GM04504 (cell line): ENCODE data around the gene B3GALT2.
"Not testable (repeated sequence)": the region's sequence is repeated elsewhere in the genome, so short reads cannot be mapped to it uniquely, and the experiment has no call there.

Experiments used
- DNase-seq: peaks from one replicate; pipeline ENCODE4 v3.0.0-alpha.2; 2012; ENCODE audit warnings: low read depth

Gene B3GALT2, protein sequence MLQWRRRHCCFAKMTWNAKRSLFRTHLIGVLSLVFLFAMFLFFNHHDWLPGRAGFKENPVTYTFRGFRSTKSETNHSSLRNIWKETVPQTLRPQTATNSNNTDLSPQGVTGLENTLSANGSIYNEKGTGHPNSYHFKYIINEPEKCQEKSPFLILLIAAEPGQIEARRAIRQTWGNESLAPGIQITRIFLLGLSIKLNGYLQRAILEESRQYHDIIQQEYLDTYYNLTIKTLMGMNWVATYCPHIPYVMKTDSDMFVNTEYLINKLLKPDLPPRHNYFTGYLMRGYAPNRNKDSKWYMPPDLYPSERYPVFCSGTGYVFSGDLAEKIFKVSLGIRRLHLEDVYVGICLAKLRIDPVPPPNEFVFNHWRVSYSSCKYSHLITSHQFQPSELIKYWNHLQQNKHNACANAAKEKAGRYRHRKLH

DNA sequence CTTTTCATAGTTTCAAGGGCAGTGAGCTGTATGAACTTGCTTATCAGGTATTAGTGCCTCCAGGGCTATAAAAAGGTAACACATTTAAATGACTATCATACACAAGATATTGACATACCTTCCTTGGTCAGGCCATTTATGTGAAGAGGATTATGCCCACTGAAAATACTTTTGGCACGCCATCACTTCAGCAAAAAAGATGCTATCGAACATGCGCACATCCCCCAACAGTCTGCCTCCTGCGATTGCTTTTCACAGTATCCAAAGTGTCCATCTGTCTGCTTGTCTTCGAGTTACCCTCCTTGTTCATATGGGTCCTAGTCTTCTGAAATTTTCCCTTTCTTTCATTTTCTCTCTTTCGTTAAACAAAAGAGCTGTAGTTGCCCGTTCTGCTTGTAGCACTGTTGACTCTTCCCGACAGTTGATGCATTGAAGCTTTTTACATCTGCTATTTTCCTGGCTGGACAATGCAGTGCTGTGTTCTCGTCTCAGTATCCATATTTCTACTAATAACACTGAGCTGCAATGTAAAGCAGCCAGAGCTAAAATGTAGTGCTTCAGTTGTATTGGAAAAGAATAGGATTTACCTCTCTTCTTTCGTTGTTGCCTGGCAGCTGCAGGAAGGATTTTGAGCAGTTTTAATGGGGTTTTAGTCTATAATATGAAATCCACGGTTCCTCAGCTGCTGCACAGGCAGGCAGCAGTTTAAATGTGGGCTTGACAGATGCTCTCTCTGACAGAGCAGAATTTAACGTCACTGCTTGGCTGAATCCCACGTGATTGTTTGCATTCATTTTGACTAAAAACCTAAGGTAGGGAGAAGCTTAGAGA lies at the start of gene B3GALT2:
Gene B3GALT2, minus strand, starts transcription at position 713 of the 831 bp plus-strand sequence. CDS start 5,051 bp downstream, outside the sequence.
- peak; percentile 11 for DNase-seq

DNA sequence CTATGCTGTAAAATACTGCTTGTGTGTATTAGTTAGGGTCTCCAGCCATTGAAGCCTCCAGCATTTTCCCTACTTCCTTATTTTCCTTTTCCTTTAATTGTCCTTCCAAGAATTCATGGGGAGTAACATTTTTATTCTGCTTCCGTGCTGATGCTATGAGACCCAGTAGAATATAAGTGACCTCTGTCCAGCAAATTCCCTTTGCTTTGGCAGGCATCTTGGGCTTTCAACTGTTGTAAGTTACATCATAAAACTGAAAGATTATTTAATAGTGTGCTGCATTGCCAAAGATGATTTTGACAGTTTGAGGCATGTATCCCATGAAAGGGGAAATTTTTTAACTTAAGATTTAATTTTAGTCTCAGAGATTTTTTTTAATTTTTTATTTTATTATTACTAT lies 48.1 kb upstream of the B3GALT2 start:
- no peak for DNase-seq

GRCh38 chr1:193231146-193231545 lies 44.7 kb upstream of the B3GALT2 start:
- not testable (repeated sequence) for DNase-seq

GRCh38 chr1:193229136-193229535 lies 42.7 kb upstream of the B3GALT2 start:
- DNase-seq = no peak

GRCh38 chr1:193222056-193222615 lies 35.7 kb upstream of the B3GALT2 start:
- no peak for DNase-seq

GRCh38 chr1:193221651-193222050 lies 35.2 kb upstream of the B3GALT2 start:
- no peak for DNase-seq

GRCh38 chr1:193219391-193219790 lies 33.0 kb upstream of the B3GALT2 start:
- no peak for DNase-seq

DNA sequence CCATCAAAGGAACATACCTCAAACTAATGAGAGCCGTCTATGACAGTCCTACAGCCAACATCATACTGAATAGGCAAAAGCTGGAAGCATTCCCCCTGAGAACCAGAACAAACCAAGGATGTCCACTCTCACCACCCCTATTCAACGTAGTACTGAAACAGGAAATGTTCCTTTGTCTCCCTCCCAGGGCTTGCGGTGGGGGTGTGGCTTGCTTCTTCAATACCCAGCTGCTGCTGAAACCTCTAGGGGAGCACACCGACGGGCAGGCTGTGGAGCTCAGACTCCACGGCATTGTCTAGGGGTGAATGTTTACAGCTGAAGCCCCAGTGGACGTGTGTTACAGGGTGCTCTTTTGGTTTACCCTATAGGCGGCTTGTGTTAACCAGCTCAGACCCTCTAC lies 30.5 kb upstream of the B3GALT2 start:
- DNase-seq = no peak

GRCh38 chr1:193213998-193214397 lies 27.6 kb upstream of the B3GALT2 start:
- no peak for DNase-seq

DNA sequence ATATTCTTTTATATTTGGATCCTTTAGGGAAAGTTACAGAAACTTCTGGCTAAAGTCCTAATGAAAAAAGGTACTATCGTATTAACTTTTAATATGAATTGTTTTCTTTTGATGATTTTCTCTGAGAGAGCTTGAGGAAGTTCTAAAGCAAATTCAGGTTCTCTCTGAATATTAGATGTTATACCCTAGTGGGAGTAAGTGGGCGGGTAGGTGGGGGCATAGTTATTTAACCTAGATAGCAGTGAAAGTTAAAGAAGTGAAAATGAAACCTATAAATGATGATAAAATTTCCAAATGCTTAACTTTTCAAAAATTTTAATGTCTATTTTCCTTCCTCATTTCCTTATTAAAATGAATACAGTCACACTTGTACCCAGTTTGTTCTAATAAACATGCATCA lies 26.2 kb upstream of the B3GALT2 start:
- no peak for DNase-seq

DNA sequence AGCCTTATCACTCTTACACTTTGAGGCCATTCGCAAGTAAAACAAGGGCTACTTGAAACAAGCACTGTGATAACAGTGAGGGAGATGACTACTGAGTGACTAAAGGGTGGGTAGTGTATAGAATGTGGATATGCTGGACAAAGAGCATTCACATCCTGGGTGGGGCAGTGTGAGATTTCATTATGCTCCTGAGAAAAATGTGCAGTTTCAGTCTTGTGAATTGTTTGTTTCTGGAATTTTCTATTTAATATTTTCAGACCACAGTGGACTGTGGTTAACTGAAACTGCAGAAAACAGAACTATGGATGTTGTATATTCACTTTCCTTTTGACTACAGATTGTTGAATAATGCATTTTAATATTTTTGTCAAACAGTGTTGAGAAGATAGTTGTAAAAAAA lies 25.1 kb upstream of the B3GALT2 start:
- DNase-seq = peak; percentile 21

DNA sequence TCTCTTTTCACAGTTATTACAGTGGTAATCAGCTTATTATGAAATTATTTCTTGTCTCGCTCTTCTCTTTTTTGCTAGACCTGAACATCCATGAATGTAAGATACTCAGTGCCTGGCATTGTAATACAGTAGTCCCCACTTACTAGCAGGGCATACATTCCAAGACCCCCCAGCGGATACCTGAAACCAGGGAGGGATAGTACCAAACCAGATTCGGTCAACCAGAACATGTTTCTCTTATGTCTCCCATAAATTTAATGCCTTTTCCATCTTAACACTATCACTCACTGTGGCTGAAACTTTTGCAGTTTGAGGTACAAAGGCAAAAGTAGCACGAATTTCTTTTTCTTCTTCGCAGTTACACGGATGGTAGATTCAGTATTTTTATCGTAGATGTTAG lies 24.6 kb upstream of the B3GALT2 start:
- no peak for DNase-seq

- no peak for DNase-seq
Measured at GRCh38 chr1:193201021-193201420, 14.6 kb upstream of the B3GALT2 start.

- DNase-seq = no peak
Measured at GRCh38 chr1:193199940-193200339, 13.5 kb upstream of the B3GALT2 start.

DNA sequence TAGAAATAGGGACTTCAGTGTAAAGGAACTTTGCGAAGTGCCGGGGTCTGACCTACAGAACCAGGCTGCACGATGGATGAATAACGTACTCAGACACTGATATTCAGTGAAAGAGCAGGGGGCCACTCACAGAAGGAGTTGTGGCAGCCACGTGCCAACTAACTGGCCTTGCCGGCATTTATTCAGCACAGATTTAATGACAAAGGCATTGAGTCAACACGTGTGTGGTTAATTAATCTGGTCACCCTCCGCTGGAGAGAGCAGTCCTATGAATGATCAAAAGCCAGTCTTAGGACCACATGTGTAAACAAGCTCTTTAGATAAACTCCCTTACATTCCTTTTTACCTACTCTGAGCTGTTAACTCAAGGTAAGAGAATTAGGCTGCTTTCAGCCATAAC lies 6.2 kb upstream of the B3GALT2 start:
- no peak for DNase-seq

DNA sequence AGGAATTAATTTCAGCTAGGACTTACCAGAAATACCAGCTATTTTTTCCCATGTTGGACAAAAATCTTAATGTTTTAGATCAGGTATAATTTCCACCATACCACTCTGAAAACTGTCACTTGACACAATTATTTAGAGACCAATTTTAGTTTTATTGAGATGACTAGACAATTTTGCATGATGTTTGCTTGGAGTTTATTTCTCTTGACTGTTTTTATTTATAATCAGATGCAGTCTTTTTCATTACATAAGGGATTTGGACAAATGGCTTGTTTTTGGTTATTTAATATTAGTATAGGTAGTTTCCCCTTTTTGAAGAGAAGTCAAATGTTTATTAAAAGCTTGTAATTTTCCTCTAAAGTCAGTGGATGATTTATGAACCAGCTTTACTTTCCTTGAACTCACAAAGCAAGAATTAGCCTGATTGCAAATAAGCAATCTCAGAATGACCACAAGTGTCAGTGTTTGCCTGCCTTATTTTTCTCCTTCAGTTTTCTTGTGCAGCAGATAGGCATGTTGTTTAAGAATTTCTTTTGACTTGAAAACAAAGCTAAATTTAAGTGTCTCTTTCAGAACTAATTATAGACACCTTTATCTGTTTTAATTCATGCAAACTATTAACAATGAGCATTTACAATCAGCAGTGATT lies 3.8 kb upstream of the B3GALT2 start:
- peak; percentile 13 for DNase-seq

DNA sequence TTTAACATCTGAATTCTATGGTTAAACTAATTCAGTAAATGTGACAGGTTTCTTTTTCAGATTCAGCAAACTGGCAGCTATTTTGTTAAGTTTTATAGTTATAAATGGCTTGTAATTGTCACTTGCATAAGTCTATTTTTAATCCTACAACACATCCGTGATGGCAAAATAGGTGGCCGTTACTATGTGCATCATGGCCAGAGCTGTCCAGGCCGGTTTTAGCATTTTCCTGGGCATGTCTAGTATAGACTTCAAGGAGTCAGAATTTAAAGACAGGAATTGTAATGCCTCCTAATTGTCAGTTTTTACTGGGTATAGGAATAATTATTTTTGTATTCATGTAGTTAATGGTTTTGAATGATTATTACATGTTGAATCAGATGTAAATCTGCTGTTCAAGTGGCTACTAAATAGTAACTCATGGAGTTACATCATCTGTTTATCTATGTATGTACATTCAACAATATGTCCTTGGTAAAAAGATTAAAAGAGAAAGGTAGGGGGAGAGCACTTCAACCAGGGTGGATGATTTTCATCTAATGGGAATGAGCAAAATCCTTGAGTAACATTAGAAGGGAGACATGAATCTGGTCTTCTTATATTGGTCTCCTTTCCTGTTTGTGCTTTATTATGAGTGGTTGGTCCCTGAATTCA lies 3.2 kb upstream of the B3GALT2 start:
- no peak for DNase-seq

GRCh38 chr1:193188915-193189314 lies 2.5 kb upstream of the B3GALT2 start:
- not testable (repeated sequence) for DNase-seq

DNA sequence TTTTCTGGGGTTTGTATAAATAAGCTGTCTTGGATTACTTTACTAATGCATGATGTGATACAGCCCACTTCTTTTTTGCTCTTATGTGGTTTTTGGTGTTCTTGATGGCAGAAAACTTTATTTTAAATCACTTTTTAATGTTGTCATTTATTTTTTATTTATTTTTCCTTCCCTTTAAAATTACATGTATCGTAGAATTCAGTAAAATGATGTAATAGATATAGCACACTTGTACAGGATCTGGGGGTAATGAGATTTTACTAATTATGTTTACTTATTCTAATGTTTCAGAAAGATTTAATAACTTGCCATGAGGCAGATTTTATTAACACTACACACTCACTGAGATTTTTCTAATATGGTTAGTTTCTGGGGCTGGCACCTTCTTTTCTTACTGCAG lies 701 bp upstream of the B3GALT2 start:
- DNase-seq = no peak

DNA sequence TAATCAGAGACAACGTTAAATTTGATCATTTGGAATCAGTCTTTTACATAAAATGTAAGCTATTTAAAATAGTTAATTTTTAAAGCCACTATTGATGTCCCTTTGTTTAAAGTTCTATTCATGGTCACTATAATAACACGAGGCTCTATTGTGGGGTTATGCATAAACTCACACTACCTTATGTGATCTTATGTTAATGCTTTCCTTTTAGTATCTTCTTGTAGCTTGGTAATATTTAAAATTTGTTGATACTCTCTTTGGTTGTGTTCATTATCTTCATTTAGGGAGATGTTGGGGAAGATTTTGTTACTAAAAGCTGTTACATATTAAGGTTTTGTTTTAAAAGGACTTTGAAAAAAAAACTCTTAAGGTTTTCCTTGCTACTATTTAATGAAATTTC lies 1.2 kb downstream of the B3GALT2 start:
- DNase-seq = no peak

DNA sequence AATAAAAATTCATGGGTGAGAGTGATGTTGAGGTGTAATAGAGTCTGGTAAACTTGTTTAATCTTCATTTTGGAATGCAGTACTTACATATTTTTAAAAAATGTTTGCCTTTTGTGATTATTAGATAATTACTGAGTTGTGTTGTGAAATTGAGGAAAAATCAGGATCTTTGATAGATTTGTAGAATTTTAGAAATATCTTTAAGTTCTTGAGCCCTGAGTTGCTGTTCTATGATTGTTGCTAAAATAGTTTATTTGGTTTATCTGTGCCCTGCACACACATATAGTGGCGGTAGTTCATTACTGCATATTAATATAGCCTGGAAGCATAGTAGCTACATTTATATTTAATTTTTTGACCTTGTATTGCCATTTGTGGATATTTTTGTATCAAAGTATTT lies 1.6 kb downstream of the B3GALT2 start:
- DNase-seq = no peak
